Retinal pigment epithelial cell (primary cell): Measurements from ENCODE around the gene TBC1D8.

Source experiments
- DNase-seq: peaks from one replicate; pipeline ENCODE4 v3.0.0-alpha.2; 2010; ENCODE audit warnings: low read depth
- H3K4me3 ChIP-seq: 2 replicates; pipeline ENCODE4 v1.5.1; 2011; ENCODE audit warnings: mild to moderate bottlenecking, low read length, control low read depth, moderate library complexity
- CTCF ChIP-seq: conservative IDR thresholded peaks from 2 replicates; pipeline ENCODE4 v1.5.1; 2011; ENCODE audit warnings: low read depth, low read length, control low read depth, inconsistent platforms

TBC1D8 gene

GRCh38 chr2:101105654-101106053 lies 45.5 kb downstream of the TBC1D8 start:
- TF ChIP-seq CTCF, result no peak
- H3K4me3 ChIP-seq, result no peak overlapping the region
- DNase-seq, result no peak

GRCh38 chr2:101097638-101098037 lies 53.5 kb downstream of the TBC1D8 start:
- H3K4me3 ChIP-seq, result no peak overlapping the region
- DNase-seq, result no peak
- no peak for TF ChIP-seq CTCF

GRCh38 chr2:101096619-101097142 lies 54.5 kb downstream of the TBC1D8 start:
- no peak overlapping the region for H3K4me3 ChIP-seq
- no peak for TF ChIP-seq CTCF
- DNase-seq, result no peak

- no peak for DNase-seq
- no peak for TF ChIP-seq CTCF
- no peak overlapping the region for H3K4me3 ChIP-seq
Measured at GRCh38 chr2:101094351-101094750, 56.8 kb downstream of the TBC1D8 start.

- DNase-seq, result no peak
- H3K4me3 ChIP-seq, result no peak overlapping the region
- TF ChIP-seq CTCF, result no peak
Measured at GRCh38 chr2:101089942-101090799, 61.0 kb downstream of the TBC1D8 start.

GRCh38 chr2:101089419-101089818 lies 61.8 kb downstream of the TBC1D8 start:
- H3K4me3 ChIP-seq, result no peak overlapping the region
- no peak for DNase-seq
- TF ChIP-seq CTCF, result no peak

GRCh38 chr2:101087638-101088037 lies 63.5 kb downstream of the TBC1D8 start:
- no peak for TF ChIP-seq CTCF
- no peak for DNase-seq
- no peak overlapping the region for H3K4me3 ChIP-seq
